Camera-type eye (tissue), 1 donor: ENCODE data around the gene FCER1A. TPM values are rescaled to one million over a fixed set of nuclear protein-coding genes. Genes with fewer than 3 reads are reported as not detected.

ENCODE experiments used
- total RNA-seq: library from RNA; depleted of rRNA; stranded (reverse); fragments of >200 nt; gene quantifications from one replicate; pipeline ENCODE4 v1.2.3, GENCODE V29; 2014

FCER1A gene
- 0.77 TPM for total RNA-seq

DNA sequence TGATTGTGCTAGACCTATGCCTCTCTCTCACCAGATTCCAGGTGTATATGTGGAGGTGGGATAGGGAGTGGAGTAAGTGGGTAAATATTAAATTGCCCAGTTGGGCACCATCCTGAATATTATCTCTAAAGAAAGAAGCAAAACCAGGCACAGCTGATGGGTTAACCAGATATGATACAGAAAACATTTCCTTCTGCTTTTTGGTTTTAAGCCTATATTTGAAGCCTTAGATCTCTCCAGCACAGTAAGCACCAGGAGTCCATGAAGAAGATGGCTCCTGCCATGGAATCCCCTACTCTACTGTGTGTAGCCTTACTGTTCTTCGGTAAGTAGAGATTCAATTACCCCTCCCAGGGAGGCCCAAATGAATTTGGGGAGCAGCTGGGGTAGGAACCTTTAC, at the start of gene FCER1A:
TSS of gene FCER1A (plus strand) at position 242 of the 400 bp plus-strand sequence. CDS start at position 271, 29 bp downstream.

Other genes starting within 250 kb of the FCER1A start
- 5.2 TPM for gene AIM2, start 225.6 kb upstream of the FCER1A start, total RNA-seq
- gene CADM3, start 130.7 kb upstream of the FCER1A start, total RNA-seq: 89.3 TPM
- gene ACKR1, start 97.5 kb upstream of the FCER1A start, total RNA-seq: 8.9 TPM
- not detected for gene OR10J4, start 129.9 kb downstream of the FCER1A start, total RNA-seq
- gene OR10J1, start 137.4 kb downstream of the FCER1A start, total RNA-seq: not detected
- gene OR10J5, start 233.7 kb downstream of the FCER1A start, total RNA-seq: not detected